ENCODE measurements around the gene HDHD5.

DNA sequence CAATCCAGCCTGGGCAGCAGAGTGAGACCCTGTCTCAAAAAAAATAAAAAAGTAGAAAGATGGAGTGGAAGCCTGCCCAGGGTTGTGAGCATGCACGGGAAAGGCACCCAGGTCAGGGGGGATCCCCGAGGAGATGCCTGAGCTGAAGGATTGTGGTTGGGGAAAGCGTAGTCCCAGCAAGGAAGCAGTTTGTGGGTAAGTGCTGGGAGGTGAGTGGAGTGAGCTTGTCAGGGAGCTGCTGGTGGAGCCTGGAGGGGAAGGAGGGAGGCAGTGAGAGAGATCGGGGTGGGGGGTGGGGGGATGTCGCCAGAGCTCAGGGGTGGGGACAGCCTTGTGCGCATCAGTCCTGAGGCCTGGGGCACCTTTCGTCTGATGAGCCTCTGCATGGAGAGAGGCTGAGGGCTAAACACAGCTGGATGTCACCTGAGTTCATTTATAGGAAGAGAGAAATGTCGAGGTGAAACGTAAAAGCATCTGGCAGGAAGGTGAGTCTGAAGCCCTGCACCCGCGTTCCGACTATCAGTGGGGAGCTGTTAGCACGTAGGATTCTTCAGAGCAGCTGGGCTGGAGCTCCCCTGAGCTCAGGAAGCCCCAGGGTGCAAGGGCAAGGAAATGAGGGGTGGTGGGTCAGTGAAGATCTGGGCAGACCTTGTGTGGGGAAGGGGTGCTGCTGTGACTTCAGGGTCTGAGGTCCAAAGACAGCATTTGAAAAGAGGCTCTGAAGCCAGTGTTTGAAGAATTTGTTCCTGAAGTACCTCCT is 48.1 kb downstream of the HDHD5 start:
- TF ChIP-seq, protein P1, sequence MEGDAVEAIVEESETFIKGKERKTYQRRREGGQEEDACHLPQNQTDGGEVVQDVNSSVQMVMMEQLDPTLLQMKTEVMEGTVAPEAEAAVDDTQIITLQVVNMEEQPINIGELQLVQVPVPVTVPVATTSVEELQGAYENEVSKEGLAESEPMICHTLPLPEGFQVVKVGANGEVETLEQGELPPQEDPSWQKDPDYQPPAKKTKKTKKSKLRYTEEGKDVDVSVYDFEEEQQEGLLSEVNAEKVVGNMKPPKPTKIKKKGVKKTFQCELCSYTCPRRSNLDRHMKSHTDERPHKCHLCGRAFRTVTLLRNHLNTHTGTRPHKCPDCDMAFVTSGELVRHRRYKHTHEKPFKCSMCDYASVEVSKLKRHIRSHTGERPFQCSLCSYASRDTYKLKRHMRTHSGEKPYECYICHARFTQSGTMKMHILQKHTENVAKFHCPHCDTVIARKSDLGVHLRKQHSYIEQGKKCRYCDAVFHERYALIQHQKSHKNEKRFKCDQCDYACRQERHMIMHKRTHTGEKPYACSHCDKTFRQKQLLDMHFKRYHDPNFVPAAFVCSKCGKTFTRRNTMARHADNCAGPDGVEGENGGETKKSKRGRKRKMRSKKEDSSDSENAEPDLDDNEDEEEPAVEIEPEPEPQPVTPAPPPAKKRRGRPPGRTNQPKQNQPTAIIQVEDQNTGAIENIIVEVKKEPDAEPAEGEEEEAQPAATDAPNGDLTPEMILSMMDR (IDR thresholded peaks at IDR 0.05): no peak
- no peak for TF ChIP-seq POLR2AphosphoS5 (IDR thresholded peaks at IDR 0.05)
- TF ChIP-seq POLR2A (IDR thresholded peaks at IDR 0.05): no peak

Data from suprapubic skin (tissue), 4 donors.